ENCODE results near the gene BIRC3. TPM values are rescaled to one million over a fixed set of nuclear protein-coding genes. Genes with fewer than 3 reads are reported as not detected.
"Not testable (repeated sequence)": the region's sequence is repeated elsewhere in the genome, so short reads cannot be mapped to it uniquely, and the experiment has no call there.

BIRC3 gene
- polyA plus RNA-seq, 1 donor: 1.0 TPM

DNA sequence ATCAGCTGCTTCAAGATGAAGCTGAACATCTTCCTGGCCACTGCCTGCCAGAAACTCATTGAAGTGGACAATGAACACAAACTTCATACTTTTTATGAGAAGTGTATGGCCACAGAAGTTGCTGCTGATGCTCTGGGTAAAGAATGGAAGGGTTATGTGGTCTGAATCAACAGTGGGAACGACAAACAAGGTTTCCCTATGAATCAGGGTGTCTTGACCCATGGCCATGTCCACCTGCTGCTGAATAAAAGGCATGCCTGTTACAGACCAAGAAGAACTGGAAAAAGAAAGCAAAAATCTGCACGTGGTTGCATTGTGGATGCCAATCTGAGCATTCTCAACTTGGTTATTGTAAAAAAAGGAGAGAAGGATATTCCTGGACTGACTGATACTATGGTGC lies 22.2 kb upstream of the BIRC3 start:
- DNase-seq (ENCODE audit: low read depth): no peak

DNA sequence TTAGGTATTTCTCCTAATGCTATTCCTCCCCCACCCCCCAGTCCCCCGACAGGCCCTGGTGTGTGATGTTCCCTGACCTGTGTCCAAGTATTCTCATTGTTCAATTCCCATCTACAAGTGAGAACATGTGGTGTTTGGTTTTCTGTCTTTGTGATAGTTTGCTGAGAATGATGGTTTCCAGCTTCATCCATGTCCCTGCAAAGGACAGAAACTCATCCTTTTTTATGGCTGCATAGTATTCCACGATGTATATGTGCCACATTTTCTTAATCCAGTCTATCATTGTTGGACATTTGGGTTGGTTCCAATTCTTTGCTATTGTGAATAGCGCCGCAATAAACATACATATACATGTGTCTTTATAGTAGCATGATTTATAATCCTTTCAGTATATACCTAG lies 20.5 kb upstream of the BIRC3 start:
- not testable (repeated sequence) for DNase-seq (ENCODE audit: low read depth)

DNA sequence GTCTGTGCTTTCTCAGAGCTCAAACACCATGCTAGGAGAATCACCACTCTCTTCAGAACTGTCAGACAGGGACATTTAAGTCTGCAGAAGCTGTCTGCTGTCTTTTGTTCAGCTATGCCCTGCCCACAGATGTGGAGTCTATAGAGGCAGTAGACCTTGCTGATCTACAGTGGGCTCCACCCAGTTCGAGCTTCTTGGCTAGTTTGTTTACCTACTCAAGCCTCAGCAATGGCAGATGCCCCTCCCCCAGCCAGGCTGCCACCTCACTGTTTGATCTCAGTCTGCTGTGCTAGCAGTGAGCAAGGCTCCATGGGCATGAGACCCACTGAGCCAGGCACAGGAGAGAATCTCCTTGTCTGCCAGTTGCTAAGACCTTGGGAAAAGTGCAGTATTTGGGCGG lies 16.4 kb upstream of the BIRC3 start:
- DNase-seq (ENCODE audit: low read depth): not testable (repeated sequence)

DNA sequence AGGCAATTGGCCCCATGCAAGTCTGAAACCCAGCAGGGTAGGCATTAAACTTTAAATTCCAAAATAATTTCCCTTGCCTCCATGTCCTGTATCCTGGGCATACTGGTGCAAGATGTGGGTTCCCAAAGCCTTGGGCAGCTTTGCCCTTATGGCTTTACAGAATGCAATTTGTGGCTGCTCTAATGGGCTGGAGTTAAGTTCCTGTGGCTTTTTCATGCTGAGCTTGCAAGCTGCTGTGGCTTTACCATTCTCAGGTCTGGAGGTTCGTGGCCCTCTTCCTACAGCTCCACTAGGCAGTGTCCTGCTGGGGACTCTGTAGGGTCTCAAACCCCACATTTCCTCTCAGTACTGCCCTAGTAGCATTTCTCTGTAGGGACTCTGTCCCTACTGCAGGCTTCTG lies 15.0 kb upstream of the BIRC3 start:
- DNase-seq (ENCODE audit: low read depth): no peak

DNA sequence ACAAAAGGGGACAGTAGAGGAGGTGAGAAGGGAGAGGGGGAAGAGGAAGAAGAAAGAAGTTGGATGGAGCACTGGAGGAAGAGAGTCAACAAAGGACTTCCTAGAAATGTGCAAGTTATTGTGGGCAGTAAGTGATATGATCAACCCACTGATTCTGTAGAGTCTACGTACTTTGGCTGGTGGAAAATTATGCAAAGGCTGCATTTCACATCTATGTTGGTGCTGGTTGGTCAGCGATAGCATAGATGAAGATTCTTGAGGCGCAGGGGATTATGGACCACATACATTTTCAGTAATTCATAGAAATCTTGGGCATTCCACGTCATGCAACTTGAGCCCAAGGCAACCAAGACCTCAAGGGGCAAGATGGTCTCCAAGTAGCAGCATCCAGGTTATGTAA lies 12.6 kb upstream of the BIRC3 start:
- no peak for DNase-seq (ENCODE audit: low read depth)

DNA sequence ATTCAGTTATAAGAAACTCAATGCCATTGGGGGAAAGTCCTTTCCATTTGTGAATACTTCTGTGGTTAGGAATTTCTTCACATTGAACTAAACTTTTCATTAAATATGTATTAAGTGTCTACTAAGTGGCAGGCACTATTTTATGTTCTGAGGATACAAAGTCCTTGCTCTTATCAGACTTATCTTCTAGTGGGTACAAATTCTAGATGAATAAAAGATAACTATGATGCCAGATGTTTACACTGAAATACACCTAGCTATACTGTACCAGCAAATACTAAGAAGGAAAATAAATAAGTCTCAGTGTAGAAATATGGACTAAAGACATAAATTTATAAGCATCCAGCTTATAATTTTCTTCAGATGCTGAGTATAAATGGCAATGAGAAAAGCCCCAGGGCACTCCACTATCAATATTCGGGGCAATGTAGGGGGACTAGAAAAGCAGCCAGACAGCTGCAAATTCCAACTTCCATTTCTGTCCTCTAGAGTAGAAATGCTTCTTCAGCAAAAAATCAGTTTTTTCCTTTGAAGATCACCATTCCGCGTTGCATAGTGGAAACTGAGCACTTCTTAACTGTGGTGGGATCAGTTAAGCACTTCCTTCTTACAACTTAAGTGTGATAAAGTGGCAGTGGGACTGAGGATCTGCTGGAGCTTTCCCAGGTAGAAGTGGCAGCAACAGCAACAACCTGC lies 11.8 kb upstream of the BIRC3 start:
- no peak for DNase-seq (ENCODE audit: low read depth)

DNA sequence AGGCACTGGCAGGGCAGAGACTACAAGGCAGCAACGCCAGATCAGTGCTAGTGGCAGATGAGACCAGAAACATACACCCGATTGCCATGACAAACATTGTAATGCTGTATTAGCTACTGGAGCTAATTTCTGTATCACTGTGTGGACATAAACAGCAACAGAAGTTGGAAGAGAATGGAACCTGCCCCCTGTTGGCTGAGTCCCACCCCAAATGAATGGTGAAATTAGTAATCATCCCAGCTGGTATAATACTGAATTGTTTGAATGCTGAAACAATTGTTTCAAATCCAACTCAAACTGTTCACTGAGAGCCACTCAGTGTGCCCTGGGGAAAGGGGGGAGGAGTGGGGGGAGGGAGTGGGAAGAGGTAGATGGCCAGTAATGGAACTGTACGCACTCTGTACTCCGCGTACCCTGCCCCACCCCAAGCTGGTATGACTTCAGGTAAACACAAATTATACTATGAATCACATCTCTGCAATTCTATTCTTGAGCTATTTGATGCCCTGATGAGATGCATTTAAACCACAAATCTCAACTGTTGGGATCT lies 11.2 kb upstream of the BIRC3 start:
- no peak for DNase-seq (ENCODE audit: low read depth)

DNA sequence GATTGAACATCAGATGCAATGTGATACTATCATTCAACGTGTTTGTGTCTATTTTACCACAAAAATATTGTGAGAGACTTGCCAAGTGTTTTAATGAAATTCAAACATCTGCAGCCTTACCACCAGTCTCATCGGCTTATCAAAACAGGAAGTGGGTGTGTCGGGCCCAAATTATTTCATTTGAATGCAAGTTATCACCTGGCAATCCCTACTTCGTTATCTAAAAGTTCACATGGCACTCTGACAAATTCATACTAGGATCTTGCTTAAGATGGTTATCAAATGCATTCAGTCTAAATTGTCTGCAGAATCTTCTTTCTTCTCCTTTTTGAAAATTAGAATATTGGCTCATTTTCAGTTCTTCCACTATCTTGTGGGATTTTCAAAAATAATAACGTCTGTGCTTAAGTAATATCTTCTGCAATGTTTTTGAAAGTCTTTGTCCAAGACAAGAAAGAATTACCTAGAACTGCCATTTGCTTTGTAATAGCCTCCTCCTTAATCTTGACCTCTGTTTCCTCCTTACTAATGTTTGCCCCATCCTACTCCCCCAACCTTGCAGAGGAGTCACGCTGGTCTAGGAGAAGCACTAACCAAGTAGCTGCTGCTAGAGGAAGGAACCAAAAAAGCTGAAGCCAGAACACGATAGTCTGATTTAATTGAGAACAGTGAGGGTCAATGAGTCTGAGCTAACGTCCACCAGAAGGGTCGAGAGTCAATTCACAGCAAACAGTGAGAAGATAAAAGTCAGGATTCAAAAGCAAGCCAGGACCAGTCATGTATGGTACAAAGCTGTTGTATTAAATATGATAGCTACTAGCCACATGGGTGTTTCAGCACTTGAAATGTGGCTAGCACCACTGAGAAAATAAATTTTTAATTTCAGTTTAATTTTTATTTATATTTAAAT lies 10.2 kb upstream of the BIRC3 start:
- DNase-seq (ENCODE audit: low read depth): no peak

DNA sequence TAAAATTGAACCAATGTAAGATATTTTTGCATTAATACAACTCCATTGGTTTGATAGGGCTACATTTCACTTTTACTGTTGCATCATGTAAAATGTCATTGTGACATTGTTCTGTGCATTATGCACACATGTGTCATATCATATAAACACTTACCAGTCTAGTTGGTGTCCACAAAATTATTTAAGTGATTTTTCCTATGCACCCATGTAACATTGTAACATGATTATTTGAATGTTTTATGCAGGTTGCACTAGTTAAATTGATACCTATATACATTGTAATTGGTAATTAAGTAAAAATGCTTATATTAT lies 9.6 kb upstream of the BIRC3 start:
- DNase-seq (ENCODE audit: low read depth): no peak

DNA sequence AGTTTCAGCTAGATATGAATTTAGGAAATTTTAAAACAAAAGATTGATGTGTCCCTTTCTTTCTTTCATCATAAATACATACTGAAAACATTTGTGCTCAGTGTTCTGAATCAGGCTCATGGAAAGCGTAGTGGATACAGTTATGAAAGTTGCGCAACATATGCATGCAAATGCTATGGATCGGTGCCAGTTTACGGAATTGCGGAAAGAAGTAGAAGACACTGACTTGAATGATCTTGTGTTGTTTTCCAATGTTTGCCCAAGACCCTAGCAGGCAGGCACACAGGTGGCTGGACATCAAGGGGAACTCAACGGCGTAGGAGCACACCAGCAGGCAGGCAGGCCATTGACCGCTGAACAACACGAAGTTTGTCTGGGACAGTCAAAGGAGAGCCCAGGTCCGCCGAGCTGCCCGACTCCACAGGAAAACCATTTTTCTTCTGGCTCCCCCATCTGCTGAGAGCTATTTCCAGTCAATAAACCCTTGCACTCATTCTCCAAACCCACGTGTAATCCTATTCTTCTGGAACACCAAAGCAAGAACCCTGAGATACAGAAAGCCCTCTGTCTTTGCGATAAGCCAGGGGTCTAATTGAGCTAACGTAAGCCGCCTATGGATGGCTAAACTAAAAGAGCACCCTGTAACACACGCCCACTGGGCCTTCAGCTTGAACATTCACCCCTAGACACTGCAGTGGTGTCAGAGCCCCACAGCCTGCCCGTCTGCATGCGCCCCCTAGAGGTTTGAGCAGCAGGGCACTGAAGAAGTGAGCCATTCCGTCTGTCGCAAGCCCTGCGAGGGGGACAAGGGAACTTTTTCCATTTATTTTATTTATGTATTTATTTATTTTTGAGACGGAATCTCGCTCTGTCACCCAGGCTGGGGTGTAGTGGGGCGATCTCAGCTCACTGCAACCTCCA lies 7.4 kb upstream of the BIRC3 start:
- no peak for DNase-seq (ENCODE audit: low read depth)

DNA sequence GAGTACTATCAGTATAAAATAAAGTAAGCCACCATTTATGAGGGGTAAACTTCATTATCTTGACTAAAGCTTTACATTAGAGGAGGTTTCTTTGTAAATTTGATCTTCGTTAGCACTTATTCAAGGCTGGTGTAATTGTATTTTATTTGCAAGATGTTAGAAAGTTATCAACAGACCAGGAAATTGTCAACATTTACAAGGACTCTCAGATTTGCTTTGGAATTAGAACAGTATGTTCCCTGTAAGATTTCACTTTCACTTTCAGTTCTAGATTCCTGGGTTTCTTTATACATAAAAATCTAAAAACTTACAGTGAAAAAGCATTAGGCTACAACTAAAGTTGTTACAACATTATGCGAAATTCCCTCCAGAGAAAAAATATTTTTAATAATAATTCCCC lies 4.6 kb upstream of the BIRC3 start:
- DNase-seq (ENCODE audit: low read depth): no peak

DNA sequence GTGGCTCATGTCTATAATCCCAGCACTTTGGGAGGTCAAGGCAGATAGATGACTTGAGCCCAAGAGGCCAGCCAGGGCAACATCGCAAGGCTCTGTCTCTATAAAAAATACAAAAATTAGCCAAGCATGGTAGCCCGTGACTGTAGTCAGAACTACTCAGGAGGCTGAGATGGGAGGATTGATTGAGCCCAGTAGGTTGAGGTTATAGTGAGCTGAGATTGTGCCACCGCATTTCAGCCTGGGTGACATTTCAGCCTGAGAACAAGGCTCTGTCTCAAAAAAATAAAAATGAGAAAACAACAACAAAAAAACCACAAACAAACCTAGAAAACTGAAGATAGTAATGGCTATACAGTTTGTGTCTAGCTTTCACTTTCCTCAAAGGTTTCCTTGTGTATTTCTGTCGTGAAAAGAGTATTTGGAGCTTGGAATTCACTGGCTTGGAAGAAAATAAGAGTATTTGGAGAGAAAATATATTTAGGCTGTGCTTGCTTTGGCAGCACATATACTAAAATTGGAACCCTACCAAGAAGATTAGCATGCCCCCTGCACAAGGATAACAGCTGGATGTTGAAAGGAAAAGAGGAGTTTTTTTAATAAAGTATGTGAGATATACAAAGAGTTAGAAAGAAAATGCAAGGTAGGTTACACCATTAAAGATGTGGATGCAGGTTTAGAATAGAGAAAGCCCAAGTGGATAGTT lies 3.9 kb upstream of the BIRC3 start:
- no peak for DNase-seq (ENCODE audit: low read depth)

DNA sequence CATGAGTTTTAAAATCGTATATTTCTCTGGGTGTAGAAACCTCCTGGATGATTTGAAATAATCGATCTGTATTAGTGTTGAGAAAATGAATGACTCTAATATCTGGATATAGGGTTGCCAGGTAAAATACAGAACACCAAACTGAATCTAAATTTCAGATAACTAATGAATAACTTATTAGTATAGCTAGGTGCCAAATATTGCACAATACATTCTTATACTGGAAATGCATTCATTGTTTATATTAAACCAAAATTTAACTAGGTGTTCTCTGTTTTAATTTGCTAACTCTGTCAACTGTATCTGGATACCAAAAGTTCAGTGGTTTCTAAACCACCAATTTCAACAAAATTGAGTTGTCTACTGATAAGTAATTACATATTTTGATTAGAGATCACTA lies 2.5 kb upstream of the BIRC3 start:
- DNase-seq (ENCODE audit: low read depth): no peak

DNA sequence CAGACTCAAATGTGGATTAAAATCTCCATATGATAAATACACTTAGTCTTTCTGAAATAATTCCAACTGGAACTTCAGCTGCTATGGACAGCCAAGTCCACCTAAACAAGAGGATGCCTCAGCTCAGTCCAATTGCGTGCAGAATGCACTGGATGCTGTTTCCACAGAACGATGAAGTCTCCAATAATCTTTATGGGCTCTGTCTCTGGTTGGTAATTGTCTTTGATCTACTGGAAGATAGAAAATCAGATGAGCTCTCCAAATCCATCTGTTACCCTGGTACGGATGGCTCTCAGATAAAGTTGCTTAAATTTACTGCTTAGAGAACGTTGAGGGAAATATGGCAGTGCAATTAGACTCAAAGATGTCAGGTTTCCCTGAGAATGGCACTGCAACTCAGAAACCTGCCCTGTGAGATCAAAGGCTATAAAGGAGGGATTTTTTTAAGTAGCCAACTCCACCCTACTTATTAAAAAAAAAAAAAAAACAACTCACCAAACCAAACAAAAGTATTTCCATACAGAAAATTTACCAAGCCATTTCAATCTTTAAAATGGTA lies 859 bp upstream of the BIRC3 start:
- DNase-seq (ENCODE audit: low read depth): no peak

DNA sequence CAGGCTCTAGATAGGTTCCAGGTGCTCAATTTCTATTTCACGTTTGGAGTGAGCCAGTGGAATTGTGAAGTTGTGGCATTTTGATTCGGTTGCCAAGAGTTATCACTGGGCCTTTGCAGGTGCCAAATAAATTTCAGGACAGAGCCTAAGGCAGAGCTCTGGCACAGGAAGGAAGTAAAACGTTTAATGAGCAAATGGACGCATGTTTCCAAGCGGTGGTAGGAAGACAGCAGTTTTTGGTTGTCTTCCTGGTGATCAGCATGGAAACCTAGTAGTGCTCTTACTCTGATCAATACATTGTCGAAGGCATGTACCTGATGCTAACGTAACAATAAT lies 452 bp downstream of the BIRC3 start:
- DNase-seq (ENCODE audit: low read depth): no peak

DNA sequence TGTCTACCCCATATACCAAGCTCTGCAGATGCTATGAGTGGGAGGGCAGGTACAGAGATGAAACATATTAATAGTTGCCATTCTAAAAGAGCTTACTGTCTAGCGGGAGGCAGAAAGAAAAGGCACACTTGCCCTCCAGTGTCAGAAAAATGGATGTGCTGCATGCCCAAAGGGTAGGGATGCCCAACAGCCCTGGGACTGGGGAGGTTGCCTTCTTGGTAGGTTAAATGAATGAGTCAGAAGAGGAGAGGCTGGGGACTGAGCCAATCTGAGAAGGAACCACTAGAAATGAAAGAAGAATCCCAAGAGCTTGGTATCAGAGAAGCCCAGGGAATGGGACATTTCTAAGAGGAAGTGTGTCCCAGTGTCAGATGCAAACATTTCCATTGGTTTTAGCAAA lies 1.2 kb downstream of the BIRC3 start:
- DNase-seq (ENCODE audit: low read depth): no peak

DNA sequence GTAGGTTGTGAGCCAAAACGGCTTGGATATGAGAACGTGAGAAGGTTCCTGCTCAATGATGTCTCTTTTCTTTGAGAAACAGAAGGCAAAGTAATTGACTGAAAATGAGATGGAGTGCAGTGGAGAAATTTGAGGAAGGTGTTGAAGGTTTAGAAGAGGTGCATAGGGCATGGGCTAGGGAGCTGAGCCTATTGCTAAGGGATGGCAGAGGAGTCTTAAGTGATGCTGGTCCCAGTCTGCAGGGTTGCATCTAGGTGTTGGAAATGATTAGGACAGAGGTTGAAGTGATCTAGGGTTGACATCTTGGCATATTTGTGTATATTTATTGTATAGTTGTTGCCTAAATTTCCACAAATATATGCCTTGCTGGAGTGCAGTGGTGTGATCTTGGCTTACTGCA lies 2.3 kb downstream of the BIRC3 start:
- DNase-seq (ENCODE audit: low read depth): no peak

DNA sequence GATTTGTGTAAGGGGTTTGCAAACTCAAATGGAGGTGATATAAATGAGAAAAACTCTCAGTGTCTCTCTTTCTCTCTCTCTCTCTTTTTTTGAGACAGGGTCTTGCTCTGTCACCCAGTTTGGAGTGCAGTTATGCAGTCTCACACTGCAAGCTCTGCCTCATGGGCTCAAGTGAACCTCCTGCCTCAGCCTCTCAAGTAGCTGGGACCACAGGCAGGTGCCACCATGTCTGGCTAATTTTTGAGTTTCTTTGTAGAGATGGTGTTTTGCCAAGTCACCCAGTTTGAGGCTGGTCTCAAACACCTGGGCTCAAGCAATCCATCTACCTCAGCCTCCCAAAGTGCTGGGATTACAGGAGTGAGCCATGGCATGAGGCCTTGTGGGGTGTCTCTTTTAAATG lies 2.9 kb downstream of the BIRC3 start:
- no peak for DNase-seq (ENCODE audit: low read depth)

DNA sequence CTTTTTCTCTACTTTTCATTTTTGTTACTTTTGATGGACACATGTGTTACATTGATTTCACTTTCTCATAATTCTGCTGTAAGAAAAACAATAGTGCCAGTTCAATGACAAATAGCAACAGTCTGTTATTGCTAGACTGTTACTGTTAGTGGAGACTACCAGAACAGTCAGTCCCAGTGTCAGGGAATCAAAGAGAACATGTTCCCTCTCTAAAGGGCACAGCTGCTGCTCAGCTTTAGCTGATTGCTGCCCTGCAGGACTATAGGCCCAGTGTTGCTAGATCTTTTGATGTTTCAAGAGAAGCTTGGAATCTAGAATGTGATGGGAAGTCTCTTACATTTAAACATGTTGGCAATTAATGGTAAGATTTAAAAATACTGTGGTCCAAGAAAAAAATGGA lies 3.4 kb downstream of the BIRC3 start:
- no peak for DNase-seq (ENCODE audit: low read depth)

DNA sequence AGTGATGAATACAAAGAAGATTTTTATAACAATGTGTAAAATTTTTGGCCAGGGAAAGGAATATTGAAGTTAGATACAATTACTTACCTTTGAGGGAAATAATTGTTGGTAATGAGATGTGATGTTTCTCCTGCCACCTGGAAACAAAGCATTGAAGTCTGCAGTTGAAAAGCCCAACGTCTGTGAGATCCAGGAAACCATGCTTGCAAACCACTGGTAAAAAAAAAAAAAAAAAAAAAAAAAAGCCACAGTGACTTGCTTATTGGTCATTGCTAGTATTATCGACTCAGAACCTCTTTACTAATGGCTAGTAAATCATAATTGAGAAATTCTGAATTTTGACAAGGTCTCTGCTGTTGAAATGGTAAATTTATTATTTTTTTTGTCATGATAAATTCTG lies 5.3 kb downstream of the BIRC3 start:
- DNase-seq (ENCODE audit: low read depth): no peak

DNA sequence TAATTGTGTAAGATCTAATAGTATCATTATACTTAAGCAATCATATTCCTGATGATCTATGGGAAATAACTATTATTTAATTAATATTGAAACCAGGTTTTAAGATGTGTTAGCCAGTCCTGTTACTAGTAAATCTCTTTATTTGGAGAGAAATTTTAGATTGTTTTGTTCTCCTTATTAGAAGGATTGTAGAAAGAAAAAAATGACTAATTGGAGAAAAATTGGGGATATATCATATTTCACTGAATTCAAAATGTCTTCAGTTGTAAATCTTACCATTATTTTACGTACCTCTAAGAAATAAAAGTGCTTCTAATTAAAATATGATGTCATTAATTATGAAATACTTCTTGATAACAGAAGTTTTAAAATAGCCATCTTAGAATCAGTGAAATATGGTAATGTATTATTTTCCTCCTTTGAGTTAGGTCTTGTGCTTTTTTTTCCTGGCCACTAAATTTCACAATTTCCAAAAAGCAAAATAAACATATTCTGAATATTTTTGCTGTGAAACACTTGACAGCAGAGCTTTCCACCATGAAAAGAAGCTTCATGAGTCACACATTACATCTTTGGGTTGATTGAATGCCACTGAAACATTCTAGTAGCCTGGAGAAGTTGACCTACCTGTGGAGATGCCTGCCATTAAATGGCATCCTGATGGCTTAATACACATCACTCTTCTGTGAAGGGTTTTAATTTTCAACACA lies 6.4 kb downstream of the BIRC3 start:
- no peak for DNase-seq (ENCODE audit: low read depth)
